Panc1 (cell line): ENCODE data around the gene USP30. TPM values are rescaled to one million over a fixed set of nuclear protein-coding genes. Genes with fewer than 3 reads are reported as not detected.
"Not testable (repeated sequence)": the region's sequence is repeated elsewhere in the genome, so short reads cannot be mapped to it uniquely, and the experiment has no call there.

Experiments
- ATAC-seq: fragments of 200-7000 bp; cut with Tn5 transposase; 2 replicates; pipeline ENCODE4 v1.9.1; 2020; ENCODE audit warnings: mild to moderate bottlenecking, moderate library complexity
- BruUV-seq: library from RNA; stranded (reverse); fragments of 400-500 nt; replicated peaks from 2 replicates; lab custom pipeline; 2021; lab: Mats Ljungman, UMichigan
- CTCF ChIA-PET: fragments of 300-600 bp; sonication (Branson Sonifier 250); formaldehyde crosslinking; loops from one replicate; lab custom pipeline; 2022; ENCODE audit warnings: antibody characterized with exemption; lab: Charles Lee
- POLR2A ChIA-PET: fragments of 300-600 bp; sonication (Branson Sonifier 250); formaldehyde crosslinking; loops from one replicate; lab custom pipeline; 2022; ENCODE audit warnings: antibody characterized with exemption; lab: Charles Lee
- DNase-seq: peaks from one replicate; pipeline ENCODE4 v3.0.0-alpha.2; 2010; ENCODE audit warnings: low read depth, low spot score
- H3K27ac ChIP-seq: 2 replicates; pipeline ENCODE4 v1.5.1; 2011; ENCODE audit warnings: mild to moderate bottlenecking, low read length, inconsistent platforms
- H3K27me3 ChIP-seq: fragments of 200-500 bp; sonication (Bioruptor generic); 2 replicates; pipeline ENCODE4 v1.6.0; 2014; ENCODE audit warnings: low read length, inconsistent platforms; ENCODE audit not compliant: control insufficient read depth, insufficient read depth
- H3K36me3 ChIP-seq: fragments of 200-500 bp; sonication (Bioruptor generic); 2 replicates; pipeline ENCODE4 v1.5.1; 2014; ENCODE audit warnings: inconsistent platforms, mild to moderate bottlenecking, low read length, moderate library complexity; ENCODE audit not compliant: control insufficient read depth, insufficient read depth
- H3K4me1 ChIP-seq: 2 replicates; pipeline ENCODE4 v1.5.1; 2011; ENCODE audit warnings: inconsistent platforms, mild to moderate bottlenecking, low read length, moderate library complexity; ENCODE audit not compliant: control insufficient read depth, insufficient read depth
- H3K4me3 ChIP-seq, 2 experiments: 2 replicates each; pipeline ENCODE4 v1.5.1; 2011 to 2012; ENCODE audit warnings: low read depth in 2 of 2, low read length in 2 of 2, mild to moderate bottlenecking in 2 of 2, inconsistent platforms in 1 of 2, moderate library complexity in 1 of 2
- H3K9me3 ChIP-seq: fragments of 200-500 bp; sonication (Bioruptor generic); 2 replicates; pipeline ENCODE4 v1.5.1; 2014; ENCODE audit warnings: low read depth, mild to moderate bottlenecking, inconsistent platforms, low read length, moderate library complexity; ENCODE audit not compliant: control insufficient read depth, insufficient read depth
- CTCF ChIP-seq: fragments of 450-650 bp; IDR thresholded peaks from 2 replicates; pipeline ENCODE4 v1.5.1; 2017; ENCODE audit warnings: mild to moderate bottlenecking
- POLR2AphosphoS5 ChIP-seq: IDR thresholded peaks from 2 replicates; pipeline ENCODE4 v1.6.1; 2012; ENCODE audit warnings: mild to moderate bottlenecking, low read depth, low read length, moderate library complexity
- REST ChIP-seq, 2 experiments: IDR thresholded peaks; 2 replicates each; pipeline ENCODE4 v1.6.1; 2011 to 2012; ENCODE audit warnings: low read depth in 2 of 2, control low read depth in 1 of 2, low read length in 1 of 2, mild to moderate bottlenecking in 1 of 2, moderate library complexity in 1 of 2; ENCODE audit not compliant: insufficient read depth in 1 of 2
- SIN3A ChIP-seq: IDR thresholded peaks from 2 replicates; pipeline ENCODE4 v1.6.1; 2012; ENCODE audit warnings: low read depth, mild to moderate bottlenecking, low read length, moderate library complexity, borderline replicate concordance; ENCODE audit not compliant: insufficient read depth
- TCF7L2 ChIP-seq: IDR thresholded peaks from 2 replicates; pipeline ENCODE4 v1.6.1; 2011; ENCODE audit warnings: mild to moderate bottlenecking, low read depth, low read length, inconsistent platforms
- in situ Hi-C: cut with HindIII; loops from 2 replicates; pipeline ENCODE4 v1.10.0; 2016; ENCODE audit warnings: low sequenced_read_pairs, low pct_unique_long_range_greater_than_20kb
- intact Hi-C: fragments of 100-400 bp; cut with micrococcal nuclease; formaldehyde crosslinking; loops from one replicate; pipeline ENCODE4 v1.10.0; 2022; ENCODE audit not compliant: unreplicated experiment
- total RNA-seq: library from RNA; stranded (reverse); gene quantifications from one replicate; pipeline ENCODE4 v1.2.1, GENCODE V29; 2021; ENCODE audit not compliant: unreplicated experiment

USP30 gene
- total RNA-seq, 1 experiment from 2014 or later = 5.7 TPM

GRCh38 chr12:109052097-109052413 lies 321 bp upstream of the USP30 start:
- no TSS peak for BruUV-seq
- Histone ChIP-seq H3K4me1 (peaks cover 8% of the 10 kb centered on the region; the same call in 1 of the 2 replicates), H3K9me3 (no peaks in the 10 kb centered on the region), H3K36me3 (no peaks in the 10 kb centered on the region), H3K27ac (peak overlapping the region; percentile 85), H3K4me3 (peak overlapping the region; percentile 79 to 93), H3K27me3 (no peaks in the 10 kb centered on the region)
- TF ChIP-seq SIN3A = no peak
- no peak for TF ChIP-seq REST (IDR thresholded peaks at IDR 0.05; ENCODE audit: insufficient read depth in 1 of 2, low read depth in 2 of 2, low read length in 1 of 2)
- TF ChIP-seq CTCF = no peak
- TF ChIP-seq TCF7L2 = no peak
- no peak for TF ChIP-seq POLR2AphosphoS5
- no peak for DNase-seq
- POLR2A ChIA-PET = no interaction called here
- CTCF ChIA-PET = no interaction called here
- intact Hi-C loops (no loop called here), in situ Hi-C loops (no loop called here)
- ATAC-seq = no peak; the same call in 1 of the 2 replicates

- no peaks in the 10 kb centered on the region for H3K36me3 ChIP-seq
- intact Hi-C loops (no loop called here), in situ Hi-C loops (no loop called here)
- H3K4me3 ChIP-seq = peak overlapping the region; percentile 79 to 93
- DNase-seq = no peak
- peak overlapping the region; percentile 51 for H3K27ac ChIP-seq
- no peak for TF ChIP-seq CTCF
- TF ChIP-seq SIN3A = no peak
- CTCF ChIA-PET = no interaction called here
- BruUV-seq = no TSS peak
- POLR2A ChIA-PET = no interaction called here
- H3K9me3 ChIP-seq = no peaks in the 10 kb centered on the region
- ATAC-seq = no peak
- H3K4me1 ChIP-seq = peaks cover 8% of the 10 kb centered on the region; the same call in 1 of the 2 replicates
- no peaks in the 10 kb centered on the region for H3K27me3 ChIP-seq
Observed at GRCh38 chr12:109053382-109054123, 1.2 kb downstream of the USP30 start.

GRCh38 chr12:109054124-109054513 lies 1.7 kb downstream of the USP30 start:
- H3K4me3 ChIP-seq, intact Hi-C loops, H3K36me3 ChIP-seq, H3K9me3 ChIP-seq, CTCF ChIA-PET, DNase-seq, BruUV-seq, POLR2A ChIA-PET, H3K4me1 ChIP-seq, H3K27me3 ChIP-seq, ATAC-seq, H3K27ac ChIP-seq, in situ Hi-C loops: not testable (repeated sequence)
